H1 (cell line): ENCODE measurements around the gene RUSF1. TPM values are rescaled to one million over a fixed set of nuclear protein-coding genes. Genes with fewer than 3 reads are reported as not detected.

Experiments
- CTCF ChIA-PET: fragments of 300-600 bp; sonication (Branson Sonifier 250); formaldehyde crosslinking; loops from one replicate; lab custom pipeline; 2021; ENCODE audit not compliant: partially characterized antibody; lab: Charles Lee
- POLR2A ChIA-PET: fragments of 300-600 bp; sonication (Branson Sonifier 250); formaldehyde crosslinking; loops from one replicate; lab custom pipeline; 2021; ENCODE audit warnings: inconsistent platforms; ENCODE audit not compliant: partially characterized antibody; lab: Charles Lee
- DNase-seq, 2 experiments: peaks; one replicate each; pipeline versions ENCODE4 v3.0.0 to v3.0.0-alpha.2; 2010 to 2022; ENCODE audit warnings: low spot score in 2 of 2, low read depth in 1 of 2, mixed read lengths in 1 of 2
- FAIRE-seq: peaks from 2 replicates; lab custom pipeline; 2011; peaks lifted over from hg19 to GRCh38; lab: Jason Lieb, UNC
- H2AFZ ChIP-seq: 2 replicates; pipeline ENCODE4 v1.8.1; 2012; ENCODE audit warnings: low read length, inconsistent platforms
- H2AK5ac ChIP-seq: 2 replicates; pipeline ENCODE4 v1.6.1; 2013; ENCODE audit warnings: low read depth, low read length
- H2BK120ac ChIP-seq: replicated peaks from 2 replicates; pipeline ENCODE3; 2013; ENCODE audit warnings: low read depth, low read length, inconsistent platforms
- H2BK12ac ChIP-seq: 2 replicates; pipeline ENCODE4 v1.6.1; 2013; ENCODE audit warnings: low read depth, low read length
- H2BK15ac ChIP-seq: 2 replicates; pipeline ENCODE4 v1.6.1; 2013; ENCODE audit warnings: low read length
- H2BK20ac ChIP-seq: 2 replicates; pipeline ENCODE4 v1.6.1; 2013; ENCODE audit warnings: low read length
- H2BK5ac ChIP-seq: 2 replicates; pipeline ENCODE4 v1.6.1; 2013; ENCODE audit warnings: low read depth, low read length
- H3K14ac ChIP-seq: 2 replicates; pipeline ENCODE4 v1.6.1; 2013; ENCODE audit warnings: inconsistent platforms; ENCODE audit not compliant: insufficient read length
- H3K18ac ChIP-seq: 2 replicates; pipeline ENCODE4 v1.6.1; 2013; ENCODE audit warnings: low read length; ENCODE audit errors: extremely low read depth
- H3K23ac ChIP-seq: 2 replicates; pipeline ENCODE4 v1.6.1; 2013; ENCODE audit warnings: inconsistent platforms; ENCODE audit not compliant: insufficient read length
- H3K23me2 ChIP-seq: 2 replicates; pipeline ENCODE4 v1.6.1; 2013; ENCODE audit warnings: low read depth, low read length
- H3K27ac ChIP-seq: 2 replicates; pipeline ENCODE4 v1.6.1; 2011; ENCODE audit warnings: low read depth, low read length, inconsistent platforms
- H3K27me3 ChIP-seq, 4 experiments: replicated peaks in 1 of 4; 1 replicate in 1 of 4; 2 replicates in 3 of 4; pipeline versions ENCODE4 v1.6.1 to v1.8.1; 2011 to 2013; ENCODE audit warnings: low read length in 3 of 4, mild to moderate bottlenecking in 3 of 4, inconsistent platforms in 2 of 4, mixed read lengths in 2 of 4, moderate library complexity in 1 of 4; ENCODE audit not compliant: control insufficient read depth in 3 of 4, insufficient read depth in 3 of 4; ENCODE audit errors: extremely low read depth in 1 of 4
- H3K36me3 ChIP-seq, 4 experiments: 2 replicates each; pipeline versions ENCODE4 v1.6.1 to v1.8.1; 2011 to 2013; ENCODE audit warnings: mild to moderate bottlenecking in 4 of 4, low read length in 3 of 4, moderate library complexity in 2 of 4, control low read depth in 1 of 4, inconsistent platforms in 1 of 4; ENCODE audit not compliant: insufficient read depth in 4 of 4, control insufficient read depth in 2 of 4
- H3K4ac ChIP-seq: replicated peaks from 2 replicates; pipeline ENCODE3; 2013; ENCODE audit warnings: low read length, low read depth, mixed read lengths, inconsistent platforms; ENCODE audit not compliant: insufficient read length
- H3K4me1 ChIP-seq, 4 experiments: replicated peaks in 1 of 4; 1 replicate in 1 of 4; 2 replicates in 3 of 4; pipeline versions ENCODE4 v1.6.1 to v1.8.1; 2011 to 2013; ENCODE audit warnings: low read length in 3 of 4, inconsistent platforms in 2 of 4, mixed read lengths in 1 of 4; ENCODE audit not compliant: insufficient read depth in 4 of 4, control insufficient read depth in 3 of 4
- H3K4me2 ChIP-seq, 2 experiments: 2 replicates each; pipeline versions ENCODE4 v1.6.1 to v1.8.1; 2011 to 2013; ENCODE audit warnings: low read depth in 2 of 2, low read length in 2 of 2, control low read depth in 1 of 2, inconsistent platforms in 1 of 2, mild to moderate bottlenecking in 1 of 2; ENCODE audit not compliant: insufficient read depth in 1 of 2
- H3K4me3 ChIP-seq, 4 experiments: fragments of 200-600, 300-600 bp in 1 of 4; sonication (generic), shearing (Covaris generic), sonication (Bioruptor Twin) in 1 of 4; 2 replicates each; pipeline versions ENCODE4 v1.5.1 to v1.8.1; 2011 to 2016; ENCODE audit warnings: low read length in 4 of 4, low read depth in 3 of 4, control low read depth in 2 of 4, inconsistent platforms in 2 of 4, mild to moderate bottlenecking in 2 of 4, mixed read lengths in 1 of 4, moderate library complexity in 1 of 4; ENCODE audit not compliant: insufficient read depth in 2 of 4; ENCODE audit errors: extremely low read depth in 1 of 4
- H3K56ac ChIP-seq: replicated peaks from 2 replicates; pipeline ENCODE3; 2013; ENCODE audit warnings: low read depth, mild to moderate bottlenecking, mixed read lengths, low read length, inconsistent platforms; ENCODE audit not compliant: insufficient read length
- H3K79me1 ChIP-seq: 2 replicates; pipeline ENCODE4 v1.6.1; 2013; ENCODE audit warnings: low read depth, low read length, control low read depth
- H3K79me2 ChIP-seq, 2 experiments: 2 replicates each; pipeline versions ENCODE4 v1.6.1 to v1.8.1; 2012 to 2013; ENCODE audit warnings: low read length in 2 of 2, mild to moderate bottlenecking in 2 of 2, inconsistent platforms in 1 of 2; ENCODE audit not compliant: insufficient read depth in 2 of 2, control insufficient read depth in 1 of 2
- H3K9ac ChIP-seq, 4 experiments: replicated peaks in 1 of 4; 1 replicate in 1 of 4; 2 replicates in 3 of 4; pipeline versions ENCODE4 v1.6.1 to v1.8.1; 2011 to 2013; ENCODE audit warnings: low read depth in 3 of 4, low read length in 3 of 4, control low read depth in 2 of 4, mild to moderate bottlenecking in 2 of 4, moderate library complexity in 2 of 4, inconsistent platforms in 1 of 4; ENCODE audit errors: extremely low read depth in 1 of 4
- H3K9me3 ChIP-seq, 2 experiments: 2 replicates each; pipeline versions ENCODE4 v1.6.1 to v1.8.1; 2012 to 2013; ENCODE audit warnings: mild to moderate bottlenecking in 2 of 2, moderate library complexity in 2 of 2, control low read depth in 1 of 2, inconsistent platforms in 1 of 2, low read depth in 1 of 2, low read length in 1 of 2, mixed read lengths in 1 of 2; ENCODE audit not compliant: insufficient read depth in 2 of 2
- H4K20me1 ChIP-seq, 2 experiments: replicated peaks in 1 of 2; 2 replicates each; pipeline versions ENCODE3 to v1.8.1; 2011 to 2013; ENCODE audit warnings: inconsistent platforms in 2 of 2, low read length in 2 of 2, mild to moderate bottlenecking in 1 of 2; ENCODE audit not compliant: insufficient read depth in 2 of 2, control insufficient read depth in 1 of 2
- H4K5ac ChIP-seq: 2 replicates; pipeline ENCODE4 v1.6.1; 2013; ENCODE audit warnings: low read length, low read depth, mixed read lengths, inconsistent platforms; ENCODE audit not compliant: insufficient read length
- H4K8ac ChIP-seq: 2 replicates; pipeline ENCODE4 v1.8.0; 2013; ENCODE audit warnings: mild to moderate bottlenecking, moderate library complexity, low read length, inconsistent platforms; ENCODE audit not compliant: insufficient read depth; ENCODE audit errors: extremely low read depth
- H4K91ac ChIP-seq: replicated peaks from 2 replicates; pipeline ENCODE3; 2013; ENCODE audit warnings: low read length, mixed read lengths, inconsistent platforms; ENCODE audit not compliant: insufficient read length
- CEBPB ChIP-seq: IDR thresholded peaks from 2 replicates; pipeline ENCODE4 v1.6.1; 2012; ENCODE audit warnings: low read depth, low read length
- CHD2 ChIP-seq: IDR thresholded peaks from 2 replicates; pipeline ENCODE4 v1.6.1; 2012; ENCODE audit warnings: low read length, improper control_type of control experiment
- MAX ChIP-seq: IDR thresholded peaks from 2 replicates; pipeline ENCODE4 v1.6.1; 2012; ENCODE audit warnings: inconsistent platforms
- SIX5 ChIP-seq: IDR thresholded peaks from 2 replicates; pipeline ENCODE4 v1.6.1; 2011; ENCODE audit warnings: mild to moderate bottlenecking, low read depth, low read length
- WGBS, 2 experiments: shearing (Covaris generic) in 1 of 2; methylation state at CpG; one replicate each; pipeline versions ENCODE4 v1.1.6 to v1.1.7; 2013 to 2015; ENCODE audit warnings: low lambda C conversion rate in 2 of 2, mixed read lengths in 2 of 2, inconsistent platforms in 1 of 2, low coverage in 1 of 2, missing lambda C conversion rate in 1 of 2; ENCODE audit not compliant: insufficient replicate concordance in 2 of 2, insufficient coverage in 1 of 2, insufficient read length in 1 of 2; ENCODE audit errors: extremely low coverage in 1 of 2, missing lambda C conversion rate in 1 of 2; 5-methylcytosine and 5-hydroxymethylcytosine counted together
- polyA plus RNA-seq, 7 experiments: library from polyadenylated mRNA; depleted of rRNA in 3 of 7; stranded (reverse) in 5 of 7; unstranded in 2 of 7; fragments of >200 nt in 5 of 7; fragments of 200-250 nt in 2 of 7; gene quantifications; 1 replicate in 5 of 7; 2 replicates in 1 of 7; 4 replicates in 1 of 7; pipeline versions ENCODE4 v1.2.1 to v1.2.3, GENCODE V29; 2011 to 2013; ENCODE audit warnings: missing spikeins in 2 of 7, mixed read lengths in 2 of 7
- total RNA-seq: library from RNA; stranded (reverse); fragmentation: NEBNext Ultra II Directional; extraction: Animal tissue kit (Norgen Biotek cat#: 25700); gene quantifications from 2 replicates; pipeline ENCODE4 v1.2.1, GENCODE V29; 2021

Gene RUSF1
- total and polyA plus RNA-seq, 2 of the 8 experiments (the other 6 are each of a cell fraction or from before 2014, with no cell fraction given), result 22.5 to 33.7 TPM

GRCh38 chr16:31456988-31457360 is 51.2 kb downstream of the RUSF1 start:
- H3K79me2 ChIP-seq, result peaks cover 0 to 28% of the 10 kb centered on the region in 2 experiments; a peak in 2 of 4 replicates
- no peak overlapping the region for H2BK120ac ChIP-seq
- H4K5ac ChIP-seq, result no peak overlapping the region
- no peaks in the 10 kb centered on the region for H3K27me3 ChIP-seq
- no peak overlapping the region for H2BK12ac ChIP-seq
- no peaks in the 10 kb centered on the region for H3K36me3 ChIP-seq
- H4K20me1 ChIP-seq, result peaks cover 14 to 27% of the 10 kb centered on the region in 2 experiments
- ChIA-PET CTCF (interaction anchor here (0.6 to 3.6 kb wide), 9 partner anchors 13 to 257 kb away, joined by 3 to 25 read pairs (median 9); partner anchors contain the start of gene ZNF843), POLR2A (interaction anchor here (0.7 to 4.5 kb wide), 6 partner anchors 8 to 259 kb away, joined by 3 to 40 read pairs (median 9); partner anchors contain the start of gene RUSF1)
- H3K4me2 ChIP-seq, result peak overlapping the region in 1 of 2 experiments; percentile 88; a peak in 2 of 4 replicates
- no peak overlapping the region for H3K23ac ChIP-seq
- H3K9ac ChIP-seq, result no peak overlapping the region
- peaks cover 11% of the 10 kb centered on the region; the same call in 1 of the 2 replicates for H3K23me2 ChIP-seq
- H3K56ac ChIP-seq, result no peak overlapping the region
- H3K79me1 ChIP-seq, result peaks cover 8% of the 10 kb centered on the region
- H2BK15ac ChIP-seq, result no peak overlapping the region
- H3K4ac ChIP-seq, result no peak overlapping the region
- H3K9me3 ChIP-seq, result no peaks in the 10 kb centered on the region
- H2BK5ac ChIP-seq, result no peak overlapping the region
- H2AK5ac ChIP-seq, result no peak overlapping the region
- no peak overlapping the region for H4K91ac ChIP-seq
- no peak overlapping the region for H4K8ac ChIP-seq
- no peak for DNase-seq
- 94% methylated on average over 8 of the region's 8 CpGs; no CpG with 5 or more reads in 1 of the 2 experiments for WGBS, 2 experiments
- H3K4me3 ChIP-seq, result 0 out of 8 replicates have a peak overlapping the region, but pooled peaks of 1 of the 4 experiments have one; percentile 73
- no peak overlapping the region for H3K18ac ChIP-seq
- H3K14ac ChIP-seq, result no peak overlapping the region
- H3K4me1 ChIP-seq, result peaks cover 8 to 28% (median 13%) of the 10 kb centered on the region in 4 experiments
- no peak overlapping the region for H3K27ac ChIP-seq
- no peak for TF ChIP-seq CEBPB
- TF ChIP-seq SIX5, result no peak
- TF ChIP-seq CHD2, result no peak
- TF ChIP-seq MAX, result no peak
- no peak overlapping the region for H2AFZ ChIP-seq
- H2BK20ac ChIP-seq, result no peak overlapping the region
- no peak for FAIRE-seq
